Endothelial cell (in vitro differentiated cells): ENCODE results near the gene TCAP. TPM values are rescaled to one million over a fixed set of nuclear protein-coding genes. Genes with fewer than 3 reads are reported as not detected.
"Not testable (repeated sequence)": the region's sequence is repeated elsewhere in the genome, so short reads cannot be mapped to it uniquely, and the experiment has no call there.

Experiments used
- DNase-seq: peaks from one replicate; pipeline ENCODE4 v3.0.0; 2021; ENCODE audit warnings: low spot score
- H3K27ac Mint-ChIP-seq: one replicate; pipeline ENCODE4 v1.8.0; 2021; ENCODE audit warnings: mixed read lengths, inconsistent platforms; ENCODE audit not compliant: unreplicated experiment
- H3K27me3 Mint-ChIP-seq: one replicate; pipeline ENCODE4 v1.8.0; 2021; ENCODE audit warnings: mild to moderate bottlenecking, moderate library complexity, mixed read lengths, inconsistent platforms; ENCODE audit not compliant: unreplicated experiment
- H3K36me3 Mint-ChIP-seq: one replicate; pipeline ENCODE4 v1.8.0; 2021; ENCODE audit warnings: mild to moderate bottlenecking, low read depth, mixed read lengths, inconsistent platforms; ENCODE audit not compliant: unreplicated experiment
- H3K4me1 Mint-ChIP-seq: one replicate; pipeline ENCODE4 v1.8.0; 2021; ENCODE audit warnings: mild to moderate bottlenecking, mixed read lengths, inconsistent platforms; ENCODE audit not compliant: unreplicated experiment
- H3K4me3 Mint-ChIP-seq: one replicate; pipeline ENCODE4 v1.8.0; 2021; ENCODE audit warnings: mild to moderate bottlenecking, mixed read lengths, inconsistent platforms; ENCODE audit not compliant: unreplicated experiment
- H3K9me3 Mint-ChIP-seq: one replicate; pipeline ENCODE4 v1.8.0; 2021; ENCODE audit warnings: mixed read lengths, inconsistent platforms; ENCODE audit not compliant: unreplicated experiment
- CTCF ChIP-seq: fragments of 200-600 bp; sonication (generic); IDR thresholded peaks from one replicate; pipeline ENCODE4 v1.5.0; 2021; ENCODE audit warnings: antibody characterized with exemption; ENCODE audit not compliant: unreplicated experiment
- total RNA-seq: library from RNA; stranded (reverse); fragmentation: NEBNext Ultra II Directional; extraction: Animal tissue kit (Norgen Biotek cat#: 25700); gene quantifications from one replicate; pipeline ENCODE4 v1.2.1, GENCODE V29; 2021; ENCODE audit not compliant: unreplicated experiment

The TCAP gene
- total RNA-seq, 1 donor from 2014 or later: 1.2 TPM

GRCh38 chr17:39706383-39706782, 41.2 kb downstream of the TCAP start:
- H3K4me3 Mint-ChIP-seq: no peak overlapping the region

GRCh38 chr17:39706921-39707337, 41.8 kb downstream of the TCAP start:
- no peak overlapping the region for H3K27ac Mint-ChIP-seq
- H3K4me3 Mint-ChIP-seq: no peak overlapping the region
- peaks cover 9% of the 10 kb centered on the region for H3K36me3 Mint-ChIP-seq
- no peak for DNase-seq
- H3K9me3 Mint-ChIP-seq: no peaks in the 10 kb centered on the region
- TF ChIP-seq CTCF: no peak
- peaks cover 3% of the 10 kb centered on the region for H3K4me1 Mint-ChIP-seq
- H3K27me3 Mint-ChIP-seq: peaks cover 3% of the 10 kb centered on the region

More at GRCh38 chr17:39706383-39706782, 41.2 kb downstream of the TCAP start:
- Mint-ChIP-seq H3K27me3 (peaks cover 5% of the 10 kb centered on the region), H3K4me1 (peaks cover 5% of the 10 kb centered on the region), H3K9me3 (no peaks in the 10 kb centered on the region), H3K36me3 (peaks cover 4% of the 10 kb centered on the region), H3K27ac (no peak overlapping the region)
- no peak for DNase-seq
- no peak for TF ChIP-seq CTCF

GRCh38 chr17:39709319-39709997, 44.3 kb downstream of the TCAP start:
- Mint-ChIP-seq H3K4me1 (no peaks in the 10 kb centered on the region), H3K4me3 (peak overlapping the region; percentile 66), H3K9me3 (no peaks in the 10 kb centered on the region), H3K36me3 (peaks cover 18% of the 10 kb centered on the region), H3K27me3 (peaks cover 6% of the 10 kb centered on the region), H3K27ac (no peak overlapping the region)
- TF ChIP-seq CTCF: no peak
- DNase-seq: no peak

- Mint-ChIP-seq H3K27me3 (peaks cover 6% of the 10 kb centered on the region), H3K27ac (no peak overlapping the region), H3K36me3 (peaks cover 18% of the 10 kb centered on the region)
Measured at GRCh38 chr17:39709998-39710964, 45.1 kb downstream of the TCAP start.

GRCh38 chr17:39711071-39711470, 45.9 kb downstream of the TCAP start:
- not testable (repeated sequence) for H3K4me1 Mint-ChIP-seq, H3K4me3 Mint-ChIP-seq, H3K27ac Mint-ChIP-seq, DNase-seq, H3K9me3 Mint-ChIP-seq, H3K27me3 Mint-ChIP-seq
- peaks cover 18% of the 10 kb centered on the region for H3K36me3 Mint-ChIP-seq

More at GRCh38 chr17:39709998-39710964, 45.1 kb downstream of the TCAP start:
- no peak for DNase-seq
- H3K9me3 Mint-ChIP-seq: no peaks in the 10 kb centered on the region
- H3K4me1 Mint-ChIP-seq: no peaks in the 10 kb centered on the region
- H3K4me3 Mint-ChIP-seq: no peak overlapping the region
- TF ChIP-seq CTCF: no peak
